GM19455 (cell line): ENCODE measurements around the gene IL1RAPL1.

ENCODE experiments used
- ATAC-seq: cut with Tn5 transposase; IDR thresholded peaks from one replicate; pipeline ENCODE4 v1.9.1; 2021; ENCODE audit not compliant: unreplicated experiment

Gene IL1RAPL1

GRCh38 chrX:29388509-29388908, 801.3 kb downstream of the IL1RAPL1 start:
- ATAC-seq = no peak

GRCh38 chrX:29397506-29397905, 810.3 kb downstream of the IL1RAPL1 start:
- ATAC-seq = no peak

GRCh38 chrX:29407357-29407756, 820.1 kb downstream of the IL1RAPL1 start:
- no peak for ATAC-seq

GRCh38 chrX:29419774-29420553, 832.7 kb downstream of the IL1RAPL1 start:
- peak; percentile 64 for ATAC-seq

GRCh38 chrX:29422034-29422433, 834.8 kb downstream of the IL1RAPL1 start:
- ATAC-seq = no peak

- no peak for ATAC-seq
These were observed 844.6 kb downstream of the IL1RAPL1 start for GRCh38 chrX:29431895-29432294.

GRCh38 chrX:29432534-29432933, 845.3 kb downstream of the IL1RAPL1 start:
- ATAC-seq = no peak

- no peak for ATAC-seq
These were observed 847.7 kb downstream of the IL1RAPL1 start for GRCh38 chrX:29434939-29435338.

GRCh38 chrX:29435396-29435795, 848.1 kb downstream of the IL1RAPL1 start:
- ATAC-seq = no peak

GRCh38 chrX:29447867-29448266, 860.6 kb downstream of the IL1RAPL1 start:
- no peak for ATAC-seq

GRCh38 chrX:29453333-29453732, 866.1 kb downstream of the IL1RAPL1 start:
- peak; percentile 78 for ATAC-seq

GRCh38 chrX:29455702-29456101, 868.5 kb downstream of the IL1RAPL1 start:
- ATAC-seq = no peak

GRCh38 chrX:29461039-29461438, 873.8 kb downstream of the IL1RAPL1 start:
- no peak for ATAC-seq

- ATAC-seq = no peak
These were observed 879.2 kb downstream of the IL1RAPL1 start for GRCh38 chrX:29466456-29466855.

- no peak for ATAC-seq
These were observed 881.8 kb downstream of the IL1RAPL1 start for GRCh38 chrX:29468911-29469494.

GRCh38 chrX:29470030-29470429, 882.8 kb downstream of the IL1RAPL1 start:
- ATAC-seq = no peak

GRCh38 chrX:29471829-29472228, 884.6 kb downstream of the IL1RAPL1 start:
- no peak for ATAC-seq

- ATAC-seq = peak; percentile 49
These were observed 890.6 kb downstream of the IL1RAPL1 start for GRCh38 chrX:29477878-29478277.

- peak; percentile 96 for ATAC-seq
These were observed 891.3 kb downstream of the IL1RAPL1 start for GRCh38 chrX:29478336-29479069.

- ATAC-seq = no peak
These were observed 900.0 kb downstream of the IL1RAPL1 start for GRCh38 chrX:29487214-29487613.

GRCh38 chrX:29487714-29488113, 900.5 kb downstream of the IL1RAPL1 start:
- ATAC-seq = no peak

GRCh38 chrX:29488919-29489318, 901.7 kb downstream of the IL1RAPL1 start:
- no peak for ATAC-seq
